A549 (cell line): ENCODE data around the gene JMJD6. TPM values are rescaled to one million over a fixed set of nuclear protein-coding genes. Genes with fewer than 3 reads are reported as not detected.

ENCODE experiments used
- ATAC-seq, 2 experiments: fragments of 200-7000 bp in 1 of 2; fragments of >200 bp in 1 of 2; cut with Nextera tagmentation in 1 of 2; cut with Tn5 transposase in 1 of 2; 3 replicates each; pipeline versions ENCODE4 v1.8.0 to v1.9.1; 2018 to 2020; ENCODE audit warnings: mild to moderate bottlenecking in 1 of 2, moderate library complexity in 1 of 2
- CTCF ChIA-PET: fragments of 300-600 bp; sonication (Branson Sonifier 250); formaldehyde crosslinking; extraction: SDS; loops from one replicate; lab custom pipeline; 2021; ENCODE audit warnings: antibody characterized with exemption, inconsistent platforms; lab: Yijun Ruan, JAX
- POLR2A ChIA-PET: fragments of 350-600 bp; formaldehyde crosslinking; extraction: SDS; loops from one replicate; lab custom pipeline; 2021; ENCODE audit warnings: antibody characterized with exemption, inconsistent platforms; lab: Yijun Ruan, JAX
- DNase-seq, 2 experiments: peaks; one replicate each; pipeline versions ENCODE4 v3.0.0 to v3.0.0-alpha.2; 2011 to 2016; ENCODE audit warnings: low read depth in 1 of 2, low spot score in 1 of 2
- FAIRE-seq: peaks from 2 replicates; lab custom pipeline; 2011; peaks lifted over from hg19 to GRCh38; lab: Jason Lieb, UNC
- H3K27ac ChIP-seq, 2 experiments: fragments of >200 bp; sonication (Bioruptor Twin); formaldehyde crosslinking; 3 replicates each; pipeline ENCODE4 v1.5.1; 2016 to 2017
- H3K4me1 ChIP-seq: fragments of >200 bp; sonication (Bioruptor Twin); formaldehyde crosslinking; 3 replicates; pipeline ENCODE4 v1.6.1; 2016
- H3K4me2 ChIP-seq: fragments of >200 bp; sonication (Bioruptor Twin); formaldehyde crosslinking; 3 replicates; pipeline ENCODE4 v1.6.1; 2016
- H3K4me3 ChIP-seq: fragments of >200 bp; sonication (Bioruptor Twin); formaldehyde crosslinking; 3 replicates; pipeline ENCODE4 v1.5.1; 2016
- H3K9me3 ChIP-seq: fragments of >200 bp; sonication (Bioruptor Twin); formaldehyde crosslinking; 3 replicates; pipeline ENCODE4 v1.6.1; 2016
- BHLHE40 ChIP-seq: IDR thresholded peaks from 2 replicates; pipeline ENCODE4 v1.6.1; 2012; ENCODE audit warnings: low read depth, low read length, inconsistent platforms
- CBX8 ChIP-seq: fragments of 200-600 bp; sonication (generic); IDR thresholded peaks from 2 replicates; pipeline ENCODE4 v1.6.1; 2016
- CHD4 ChIP-seq: fragments of 200-600 bp; sonication (generic); IDR thresholded peaks from 2 replicates; pipeline ENCODE4 v1.6.1; 2016; ENCODE audit warnings: antibody characterized with exemption, mild to moderate bottlenecking, borderline replicate concordance
- EHMT2 ChIP-seq: fragments of 200-600 bp; sonication (generic); IDR thresholded peaks from 2 replicates; pipeline ENCODE4 v1.6.1; 2016; ENCODE audit warnings: antibody characterized with exemption, low read depth, mild to moderate bottlenecking, moderate library complexity
- EP300 ChIP-seq, 2 experiments: fragments of >200 bp; sonication (Bioruptor Twin); formaldehyde crosslinking; IDR thresholded peaks; 2 replicates in 1 of 2; 3 replicates in 1 of 2; pipeline ENCODE4 v1.6.1; 2016 to 2017
- ESRRA ChIP-seq: fragments of 150-350 bp; IDR thresholded peaks from 2 replicates; pipeline ENCODE4 v1.6.1; 2014; ENCODE audit warnings: mild to moderate bottlenecking, low read length, borderline replicate concordance
- FOSL2 ChIP-seq, 2 experiments: fragments of 450-650 bp in 1 of 2; fragments of >200 bp in 1 of 2; sonication (Bioruptor Twin) in 1 of 2; formaldehyde crosslinking; IDR thresholded peaks; 2 replicates each; pipeline versions ENCODE4 v1.5.0 to v1.6.1; 2016 to 2020; ENCODE audit warnings: mild to moderate bottlenecking in 1 of 2, moderate library complexity in 1 of 2
- FOXS1 ChIP-seq: fragments of 250-450 bp; sonication (Bioruptor Pico); IDR thresholded peaks from 2 replicates; pipeline ENCODE4 v1.5.0; 2020; ENCODE audit warnings: mild to moderate bottlenecking, moderate library complexity
- HDAC2 ChIP-seq: fragments of 200-600 bp; sonication (generic); IDR thresholded peaks from 2 replicates; pipeline ENCODE4 v1.6.1; 2016
- HEYL ChIP-seq: fragments of 250-450 bp; sonication (Bioruptor Pico); IDR thresholded peaks from 2 replicates; pipeline ENCODE4 v1.8.0; 2021; ENCODE audit warnings: mild to moderate bottlenecking, moderate library complexity
- HOXA7 ChIP-seq: fragments of 250-450 bp; sonication (Bioruptor Pico); IDR thresholded peaks from 2 replicates; pipeline ENCODE4 v1.5.0; 2020; ENCODE audit warnings: mild to moderate bottlenecking, moderate library complexity
- JUN ChIP-seq, 2 experiments: fragments of >200 bp; sonication (Bioruptor Twin); formaldehyde crosslinking; IDR thresholded peaks; 2 replicates in 1 of 2; 3 replicates in 1 of 2; pipeline ENCODE4 v1.6.1; 2016 to 2017
- KDM5A ChIP-seq: fragments of 200-600 bp; sonication (generic); IDR thresholded peaks from 2 replicates; pipeline ENCODE4 v1.6.1; 2016; ENCODE audit warnings: antibody characterized with exemption, mild to moderate bottlenecking
- MAFK ChIP-seq: fragments of 450-650 bp; IDR thresholded peaks from 2 replicates; pipeline ENCODE4 v1.6.1; 2014; ENCODE audit not compliant: partially characterized antibody
- MAZ ChIP-seq: fragments of 150-350 bp; IDR thresholded peaks from 2 replicates; pipeline ENCODE4 v1.6.1; 2014; ENCODE audit warnings: antibody characterized with exemption, low read depth, low read length, borderline replicate concordance
- MYC ChIP-seq: IDR thresholded peaks from 2 replicates; pipeline ENCODE4 v1.6.1; 2012; ENCODE audit warnings: mild to moderate bottlenecking, inconsistent platforms, low read length, improper control_type of control experiment, borderline replicate concordance
- NFE2L2 ChIP-seq: fragments of 150-350 bp; conservative IDR thresholded peaks from 2 replicates; pipeline ENCODE4 v1.6.1; 2014; ENCODE audit warnings: low read length
- PHF8 ChIP-seq: fragments of 200-600 bp; sonication (generic); IDR thresholded peaks from 2 replicates; pipeline ENCODE4 v1.6.1; 2016; ENCODE audit warnings: low read depth, mild to moderate bottlenecking, antibody characterized with exemption, moderate library complexity, borderline replicate concordance
- POLR2A ChIP-seq: IDR thresholded peaks from 2 replicates; pipeline ENCODE4 v1.6.1; 2012; ENCODE audit warnings: mild to moderate bottlenecking, low read length
- RAD21 ChIP-seq, 2 experiments: fragments of >200 bp in 1 of 2; sonication (Bioruptor Twin) in 1 of 2; formaldehyde crosslinking in 1 of 2; IDR thresholded peaks in 1 of 2; conservative IDR thresholded peaks in 1 of 2; 2 replicates in 1 of 2; 3 replicates in 1 of 2; pipeline ENCODE4 v1.6.1; 2012 to 2018; ENCODE audit warnings: inconsistent platforms in 1 of 2
- RCOR1 ChIP-seq: fragments of 150-350 bp; IDR thresholded peaks from 2 replicates; pipeline ENCODE4 v1.6.1; 2014; ENCODE audit warnings: antibody characterized with exemption, low read length, low read depth
- RFX5 ChIP-seq: fragments of 450-650 bp; IDR thresholded peaks from 2 replicates; pipeline ENCODE4 v1.7.1; 2014; ENCODE audit warnings: antibody characterized with exemption, mild to moderate bottlenecking, moderate library complexity
- RNF2 ChIP-seq: fragments of 200-600 bp; sonication (generic); IDR thresholded peaks from 2 replicates; pipeline ENCODE4 v1.6.1; 2016; ENCODE audit warnings: low read depth, mild to moderate bottlenecking, antibody characterized with exemption, moderate library complexity, borderline replicate concordance
- SMC3 ChIP-seq: fragments of >200 bp; sonication (Bioruptor Twin); formaldehyde crosslinking; IDR thresholded peaks from 3 replicates; pipeline ENCODE4 v1.6.1; 2018; ENCODE audit warnings: inconsistent platforms
- TFCP2L1 ChIP-seq: fragments of 250-450 bp; sonication (Bioruptor Pico); IDR thresholded peaks from 2 replicates; pipeline ENCODE4 v1.5.0; 2021; ENCODE audit warnings: mild to moderate bottlenecking
- TP53 ChIP-seq: fragments of 250-450 bp; sonication (Bioruptor Pico); IDR thresholded peaks from 2 replicates; pipeline ENCODE4 v1.5.0; 2021; ENCODE audit warnings: mild to moderate bottlenecking, moderate library complexity
- ZFP36 ChIP-seq: fragments of 450-650 bp; IDR thresholded peaks from 2 replicates; pipeline ENCODE4 v1.6.1; 2014; ENCODE audit warnings: borderline replicate concordance; ENCODE audit not compliant: partially characterized antibody
- WGBS: methylation state at CpG from one replicate; pipeline ENCODE4 v1.1.6; 2017; ENCODE audit errors: missing lambda C conversion rate; 5-methylcytosine and 5-hydroxymethylcytosine counted together
- polyA plus RNA-seq, 4 experiments: library from polyadenylated mRNA; depleted of rRNA in 3 of 4; stranded (reverse); fragments of >200 nt; fragmentation: RNase III in 1 of 4; extraction: RNeasy Plus Mini Kit Qiagen cat#74134 plus additional on column Dnase treatment in 1 of 4; gene quantifications; 2 replicates in 3 of 4; 3 replicates in 1 of 4; pipeline ENCODE4 v1.2.3, GENCODE V29; 2011 to 2017
- TF ChIP-seq, protein P1 (sequence below): fragments of 250-450 bp; sonication (Bioruptor Pico); IDR thresholded peaks from 2 replicates; pipeline ENCODE4 v1.5.0; 2020; ENCODE audit warnings: low read depth, mild to moderate bottlenecking, moderate library complexity
- TF ChIP-seq, protein P2 (sequence below): fragments of >200 bp; sonication (Bioruptor Twin); formaldehyde crosslinking; IDR thresholded peaks from 3 replicates; pipeline ENCODE4 v1.6.1; 2016
- TF ChIP-seq, protein P3 (sequence below): IDR thresholded peaks from 2 replicates; pipeline ENCODE4 v1.6.1; 2012; ENCODE audit warnings: low read depth, borderline replicate concordance
- TF ChIP-seq, protein P4 (sequence below): fragments of 250-450 bp; sonication (Bioruptor Pico); IDR thresholded peaks from 2 replicates; pipeline ENCODE4 v1.5.0; 2021; ENCODE audit warnings: mild to moderate bottlenecking, moderate library complexity, borderline replicate concordance
- TF ChIP-seq, protein P5 (sequence below): fragments of >200 bp; sonication (Bioruptor Twin); formaldehyde crosslinking; IDR thresholded peaks from 2 replicates; pipeline ENCODE4 v1.6.1; 2016
- TF ChIP-seq, protein P6 (sequence below): IDR thresholded peaks from 2 replicates; pipeline ENCODE4 v1.6.1; 2012

JMJD6 gene
- polyA plus RNA-seq, 2 of the 4 experiments (the other 2 are of a cell fraction), result 17.5 to 53.3 TPM

DNA sequence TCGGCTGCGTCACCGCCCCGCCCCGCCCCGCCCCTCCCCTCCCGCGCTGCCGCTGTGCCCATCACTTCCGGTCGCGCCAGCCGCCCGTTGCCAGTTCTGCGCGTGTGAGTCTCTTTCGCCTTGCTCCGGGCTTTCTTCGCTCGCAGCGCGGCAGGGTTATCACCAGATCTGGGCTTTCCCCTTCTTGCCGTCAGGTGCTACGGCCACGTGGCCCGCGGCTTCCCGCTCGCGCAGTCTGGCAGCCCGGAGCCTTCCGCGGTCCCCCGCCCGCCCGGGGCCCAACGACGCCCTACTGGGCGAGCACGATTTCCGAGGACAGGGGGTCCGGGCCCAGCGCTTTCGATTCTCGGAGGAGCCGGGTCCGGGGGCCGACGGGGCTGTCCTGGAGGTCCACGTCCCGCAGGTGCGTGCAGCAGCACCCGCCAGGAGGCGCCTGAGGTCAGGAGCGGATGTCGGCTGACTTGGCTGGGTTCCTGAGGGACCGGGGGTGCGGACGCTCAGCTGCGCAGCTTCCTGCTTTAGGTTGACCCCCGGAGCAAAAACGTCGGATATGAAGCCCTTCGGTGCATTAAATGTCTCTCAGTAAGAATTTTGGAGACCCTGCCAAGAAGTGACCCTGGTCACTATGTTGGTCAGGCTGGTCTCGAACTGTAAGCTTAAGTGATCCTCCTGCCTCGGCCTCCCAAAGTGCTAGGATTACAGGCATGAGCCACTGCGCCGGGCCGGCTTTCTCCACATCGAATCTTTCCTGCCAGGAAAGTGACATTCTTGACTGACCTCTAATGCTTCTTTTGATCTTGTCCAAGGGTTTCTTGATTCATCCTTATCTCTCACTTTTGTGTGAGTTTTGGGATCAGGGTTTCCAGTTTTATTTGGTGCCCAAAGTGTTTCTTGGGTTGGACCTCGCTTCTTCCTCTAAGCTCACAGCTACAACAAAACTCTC, 641 bp upstream of the JMJD6 start, which contains the start of gene METTL23:
TSS of gene METTL23 (plus strand) at position 64 of the 943 bp plus-strand sequence. CDS start 2,872 bp downstream, outside the sequence.
- peak; percentile 81 to 90 for DNase-seq
- FAIRE-seq, result no peak
- WGBS, result 4% methylated on average over 30 of the region's 71 CpGs
- no peak for TF ChIP-seq ZFP36
- no peak for TF ChIP-seq FOSL2 (IDR thresholded peaks at IDR 0.05)
- peak; percentile 17; the same call in 1 of the 2 replicates for TF ChIP-seq FOSL2 (CRISPR knock-in tag; IDR thresholded peaks at IDR 0.05)
- TF ChIP-seq, protein P1, sequence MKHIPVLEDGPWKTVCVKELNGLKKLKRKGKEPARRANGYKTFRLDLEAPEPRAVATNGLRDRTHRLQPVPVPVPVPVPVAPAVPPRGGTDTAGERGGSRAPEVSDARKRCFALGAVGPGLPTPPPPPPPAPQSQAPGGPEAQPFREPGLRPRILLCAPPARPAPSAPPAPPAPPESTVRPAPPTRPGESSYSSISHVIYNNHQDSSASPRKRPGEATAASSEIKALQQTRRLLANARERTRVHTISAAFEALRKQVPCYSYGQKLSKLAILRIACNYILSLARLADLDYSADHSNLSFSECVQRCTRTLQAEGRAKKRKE (CRISPR knock-in tag), result no peak
- peak; percentile 52; the same call in 1 of the 2 replicates for TF ChIP-seq TFCP2L1 (CRISPR knock-in tag)
- TF ChIP-seq, protein P2, sequence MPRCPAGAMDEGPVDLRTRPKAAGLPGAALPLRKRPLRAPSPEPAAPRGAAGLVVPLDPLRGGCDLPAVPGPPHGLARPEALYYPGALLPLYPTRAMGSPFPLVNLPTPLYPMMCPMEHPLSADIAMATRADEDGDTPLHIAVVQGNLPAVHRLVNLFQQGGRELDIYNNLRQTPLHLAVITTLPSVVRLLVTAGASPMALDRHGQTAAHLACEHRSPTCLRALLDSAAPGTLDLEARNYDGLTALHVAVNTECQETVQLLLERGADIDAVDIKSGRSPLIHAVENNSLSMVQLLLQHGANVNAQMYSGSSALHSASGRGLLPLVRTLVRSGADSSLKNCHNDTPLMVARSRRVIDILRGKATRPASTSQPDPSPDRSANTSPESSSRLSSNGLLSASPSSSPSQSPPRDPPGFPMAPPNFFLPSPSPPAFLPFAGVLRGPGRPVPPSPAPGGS, result peak; percentile 89; the same call in 2 of the 3 replicates
- TF ChIP-seq, protein P3, sequence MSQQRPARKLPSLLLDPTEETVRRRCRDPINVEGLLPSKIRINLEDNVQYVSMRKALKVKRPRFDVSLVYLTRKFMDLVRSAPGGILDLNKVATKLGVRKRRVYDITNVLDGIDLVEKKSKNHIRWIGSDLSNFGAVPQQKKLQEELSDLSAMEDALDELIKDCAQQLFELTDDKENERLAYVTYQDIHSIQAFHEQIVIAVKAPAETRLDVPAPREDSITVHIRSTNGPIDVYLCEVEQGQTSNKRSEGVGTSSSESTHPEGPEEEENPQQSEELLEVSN, result peak; percentile 81
- no peak for TF ChIP-seq HOXA7 (CRISPR knock-in tag)
- no peak for TF ChIP-seq MAZ
- TF ChIP-seq RNF2, result no peak
- TF ChIP-seq CBX8, result no peak
- TF ChIP-seq RCOR1, result no peak
- no peak for TF ChIP-seq CHD4
- TF ChIP-seq, protein P4, sequence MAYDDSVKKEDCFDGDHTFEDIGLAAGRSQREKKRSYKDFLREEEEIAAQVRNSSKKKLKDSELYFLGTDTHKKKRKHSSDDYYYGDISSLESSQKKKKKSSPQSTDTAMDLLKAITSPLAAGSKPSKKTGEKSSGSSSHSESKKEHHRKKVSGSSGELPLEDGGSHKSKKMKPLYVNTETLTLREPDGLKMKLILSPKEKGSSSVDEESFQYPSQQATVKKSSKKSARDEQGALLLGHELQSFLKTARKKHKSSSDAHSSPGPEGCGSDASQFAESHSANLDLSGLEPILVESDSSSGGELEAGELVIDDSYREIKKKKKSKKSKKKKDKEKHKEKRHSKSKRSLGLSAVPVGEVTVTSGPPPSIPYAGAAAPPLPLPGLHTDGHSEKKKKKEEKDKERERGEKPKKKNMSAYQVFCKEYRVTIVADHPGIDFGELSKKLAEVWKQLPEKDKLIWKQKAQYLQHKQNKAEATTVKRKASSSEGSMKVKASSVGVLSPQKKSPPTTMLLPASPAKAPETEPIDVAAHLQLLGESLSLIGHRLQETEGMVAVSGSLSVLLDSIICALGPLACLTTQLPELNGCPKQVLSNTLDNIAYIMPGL, result peak; percentile 68; the same call in 1 of the 2 replicates
- peak; percentile 69 for TF ChIP-seq SMC3
- no peak for TF ChIP-seq MAFK
- TF ChIP-seq RAD21 (conservative IDR thresholded peaks at IDR 0.05 in 1 of 2, IDR thresholded peaks at IDR 0.05 in 1 of 2), result peak; percentile 20 to 60; a peak in 3 of 5 replicates
- TF ChIP-seq POLR2A, result peak; percentile 74
- no peak for TF ChIP-seq RFX5
- peak; percentile 81 for TF ChIP-seq MYC
- TF ChIP-seq EP300 (IDR thresholded peaks at IDR 0.05), result no peak
- TF ChIP-seq, protein P5, sequence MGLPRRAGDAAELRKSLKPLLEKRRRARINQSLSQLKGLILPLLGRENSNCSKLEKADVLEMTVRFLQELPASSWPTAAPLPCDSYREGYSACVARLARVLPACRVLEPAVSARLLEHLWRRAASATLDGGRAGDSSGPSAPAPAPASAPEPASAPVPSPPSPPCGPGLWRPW, result no peak
- no peak for TF ChIP-seq NFE2L2
- TF ChIP-seq KDM5A, result peak; percentile 71
- TF ChIP-seq BHLHE40, result peak; percentile 84
- peak; percentile 56 to 90; a peak in 4 of 5 replicates for TF ChIP-seq JUN (IDR thresholded peaks at IDR 0.05)
- TF ChIP-seq PHF8, result peak; percentile 84; the same call in 1 of the 2 replicates
- TF ChIP-seq EHMT2, result no peak
- no peak for TF ChIP-seq ESRRA
- TF ChIP-seq HDAC2, result no peak
- TF ChIP-seq, protein P6, sequence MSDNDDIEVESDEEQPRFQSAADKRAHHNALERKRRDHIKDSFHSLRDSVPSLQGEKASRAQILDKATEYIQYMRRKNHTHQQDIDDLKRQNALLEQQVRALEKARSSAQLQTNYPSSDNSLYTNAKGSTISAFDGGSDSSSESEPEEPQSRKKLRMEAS, result peak; percentile 81
- no peak for TF ChIP-seq FOXS1
- no peak for TF ChIP-seq HEYL (CRISPR knock-in tag)
- TF ChIP-seq TP53, result 0 out of 2 replicates have a peak, but pooled peaks have one; percentile 52

More for the DNA sequence above, 641 bp upstream of the JMJD6 start, which contains the start of gene METTL23:
- H3K9me3 ChIP-seq, result no peaks in the 10 kb centered on the region
- peak within 1 kb of the TSS; percentile 97 for H3K4me3 ChIP-seq
- peak within 1 kb of the TSS; percentile 93 to 99 for H3K27ac ChIP-seq
- H3K4me2 ChIP-seq, result peak within 1 kb of the TSS; percentile 90
- CTCF ChIA-PET, result interaction anchor here (0.6 to 26.0 kb wide), 23 partner anchors 9 to 382 kb away, joined by 3 to 456 read pairs (median 4); partner anchors contain the start of genes MFSD11, MGAT5B and MXRA7
- peaks cover 17% of the 10 kb centered on the region for H3K4me1 ChIP-seq
- POLR2A ChIA-PET, result interaction anchor here (1.0 to 3.8 kb wide), 7 partner anchors 9 to 170 kb away, joined by 3 to 12 read pairs (median 8); partner anchors contain the start of genes MFSD11, MXRA7 and SRSF2
- peak; percentile 66 to 67 for ATAC-seq
